ENCODE data around the gene ADAMTSL1.

DNA sequence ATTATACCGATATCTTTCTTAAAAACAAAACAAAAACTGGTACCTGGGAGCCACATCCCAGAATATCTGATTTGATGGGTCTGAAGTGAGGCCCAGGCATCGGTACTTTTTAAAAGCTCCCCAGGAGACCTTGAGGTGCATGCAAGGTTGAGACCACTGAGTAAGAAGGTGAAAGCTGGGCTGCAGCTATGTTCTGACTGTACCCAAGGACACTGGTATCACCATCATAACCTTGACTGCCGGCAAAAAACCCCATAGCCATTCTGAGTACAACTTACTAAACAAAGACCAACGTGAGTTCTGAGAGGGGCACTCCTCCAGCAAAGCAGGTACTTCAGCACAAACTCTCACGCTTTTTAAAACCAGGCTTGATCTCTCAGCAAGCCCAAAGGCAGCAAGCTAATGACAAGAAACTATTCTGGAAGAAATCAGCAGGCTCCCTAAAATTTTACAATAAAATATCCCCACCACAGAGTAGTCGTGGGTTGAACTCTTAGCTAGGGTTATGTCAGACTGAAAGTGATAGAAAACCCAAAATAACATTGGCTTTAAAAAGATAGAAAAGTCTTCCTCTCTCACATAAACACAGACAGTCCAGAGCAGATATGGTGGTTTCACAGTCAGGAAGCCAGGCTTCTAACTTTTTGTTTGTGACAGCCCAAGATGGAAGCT lies 295.1 kb downstream of the ADAMTSL1 start:
- TF ChIP-seq, protein P1, sequence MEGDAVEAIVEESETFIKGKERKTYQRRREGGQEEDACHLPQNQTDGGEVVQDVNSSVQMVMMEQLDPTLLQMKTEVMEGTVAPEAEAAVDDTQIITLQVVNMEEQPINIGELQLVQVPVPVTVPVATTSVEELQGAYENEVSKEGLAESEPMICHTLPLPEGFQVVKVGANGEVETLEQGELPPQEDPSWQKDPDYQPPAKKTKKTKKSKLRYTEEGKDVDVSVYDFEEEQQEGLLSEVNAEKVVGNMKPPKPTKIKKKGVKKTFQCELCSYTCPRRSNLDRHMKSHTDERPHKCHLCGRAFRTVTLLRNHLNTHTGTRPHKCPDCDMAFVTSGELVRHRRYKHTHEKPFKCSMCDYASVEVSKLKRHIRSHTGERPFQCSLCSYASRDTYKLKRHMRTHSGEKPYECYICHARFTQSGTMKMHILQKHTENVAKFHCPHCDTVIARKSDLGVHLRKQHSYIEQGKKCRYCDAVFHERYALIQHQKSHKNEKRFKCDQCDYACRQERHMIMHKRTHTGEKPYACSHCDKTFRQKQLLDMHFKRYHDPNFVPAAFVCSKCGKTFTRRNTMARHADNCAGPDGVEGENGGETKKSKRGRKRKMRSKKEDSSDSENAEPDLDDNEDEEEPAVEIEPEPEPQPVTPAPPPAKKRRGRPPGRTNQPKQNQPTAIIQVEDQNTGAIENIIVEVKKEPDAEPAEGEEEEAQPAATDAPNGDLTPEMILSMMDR (IDR thresholded peaks at IDR 0.05; ENCODE audit: insufficient read depth, low read length, poor library complexity, severe bottlenecking): no peak
- no peak for TF ChIP-seq EZH2phosphoT487 (conservative IDR thresholded peaks at IDR 0.05; ENCODE audit: low read length)

Data from SU-DHL-6 (cell line).